GM08714 (cell line): ENCODE data around the gene MTREX.

Experiments used
- H3K4me3 ChIP-seq: fragments of 200-500 bp; sonication (Bioruptor generic); 2 replicates; pipeline ENCODE4 v1.5.1; 2014; ENCODE audit warnings: mild to moderate bottlenecking, low read length, inconsistent platforms
- ZNF274 ChIP-seq: IDR thresholded peaks from 2 replicates; pipeline ENCODE4 v1.6.1; 2012; ENCODE audit warnings: mild to moderate bottlenecking, low read depth, low read length

The MTREX gene

GRCh38 chr5:55385227-55385626 lies 77.4 kb downstream of the MTREX start:
- no peak overlapping the region for H3K4me3 ChIP-seq
- no peak for TF ChIP-seq ZNF274

DNA sequence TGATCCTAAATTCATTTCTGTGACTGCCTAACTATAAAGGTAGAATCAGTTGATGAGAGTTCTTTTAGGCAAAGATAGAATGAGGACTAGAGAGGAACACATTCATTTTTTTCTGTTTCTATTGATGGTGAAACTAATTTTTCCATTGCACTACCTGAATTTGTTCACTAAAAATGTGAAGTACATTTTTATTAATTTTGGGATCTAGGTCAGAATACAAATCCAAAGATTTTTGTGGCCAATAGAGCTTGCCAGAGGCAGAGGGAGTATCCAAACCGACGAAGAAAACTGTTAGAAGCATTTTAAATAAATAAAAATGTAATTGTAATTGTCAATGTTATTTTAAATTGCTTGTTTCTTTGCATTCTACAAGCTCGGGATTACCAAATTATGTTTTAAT lies 78.1 kb downstream of the MTREX start:
- no peak for TF ChIP-seq ZNF274
- no peak overlapping the region for H3K4me3 ChIP-seq

DNA sequence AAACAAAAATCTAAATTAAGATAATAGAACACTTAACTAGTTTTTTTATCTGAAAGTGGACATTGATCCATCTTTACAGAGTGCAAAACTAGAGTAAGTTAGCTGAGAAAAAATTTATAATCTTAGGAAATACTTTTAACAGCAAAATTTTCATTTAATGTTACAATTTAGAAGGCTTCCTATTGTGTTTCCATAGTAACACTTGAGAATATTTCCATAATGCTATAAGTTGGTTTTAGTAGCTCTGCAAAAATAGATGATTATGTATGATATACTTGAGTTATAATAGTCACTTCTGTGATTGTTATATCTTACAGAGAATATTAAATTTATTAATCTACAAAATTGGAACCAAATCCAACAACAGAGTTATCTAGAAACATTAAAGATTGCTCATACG lies 78.6 kb downstream of the MTREX start:
- TF ChIP-seq ZNF274: no peak
- H3K4me3 ChIP-seq: no peak overlapping the region

DNA sequence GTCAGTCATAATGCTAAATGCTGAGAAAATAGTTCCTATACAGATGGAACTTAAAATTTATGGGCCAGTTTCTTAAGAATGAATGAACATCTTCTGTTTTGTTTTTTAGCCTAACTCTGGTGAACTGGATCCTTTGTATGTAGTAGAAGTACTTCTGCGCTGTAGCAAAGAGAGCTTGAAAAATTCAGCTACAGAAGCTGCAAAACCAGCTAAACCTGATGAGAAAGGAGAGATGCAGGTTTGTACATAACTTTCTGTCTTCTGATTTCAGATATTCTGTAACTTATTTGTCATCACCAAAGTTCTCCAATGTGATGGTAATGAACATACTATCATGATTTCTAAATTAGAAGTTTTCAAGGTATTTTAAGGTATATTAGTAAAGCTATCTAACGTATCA lies 80.1 kb downstream of the MTREX start:
- H3K4me3 ChIP-seq: no peak overlapping the region
- TF ChIP-seq ZNF274: no peak

DNA sequence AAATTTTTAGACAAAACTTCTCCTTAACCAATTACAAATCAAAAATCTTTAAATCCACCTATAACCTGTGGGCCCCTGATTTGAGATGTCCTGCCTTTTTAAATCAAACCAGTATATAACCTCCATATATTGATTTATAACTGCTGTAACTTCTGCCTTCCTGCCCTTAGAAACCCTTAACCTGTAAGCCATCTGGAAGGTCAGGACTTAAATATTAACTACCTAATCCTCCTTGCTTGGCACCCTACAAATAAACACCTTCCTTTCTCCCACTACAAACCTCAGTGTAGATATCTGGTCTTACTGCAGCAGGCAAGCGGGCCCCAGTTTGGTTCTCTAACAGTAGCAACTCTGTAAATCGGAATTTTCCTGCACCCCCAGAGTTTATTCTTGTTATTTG lies 83.9 kb downstream of the MTREX start:
- no peak overlapping the region for H3K4me3 ChIP-seq
- no peak for TF ChIP-seq ZNF274

- TF ChIP-seq ZNF274: no peak
- no peak overlapping the region for H3K4me3 ChIP-seq
Observed at GRCh38 chr5:55392669-55393068, 84.9 kb downstream of the MTREX start.

DNA sequence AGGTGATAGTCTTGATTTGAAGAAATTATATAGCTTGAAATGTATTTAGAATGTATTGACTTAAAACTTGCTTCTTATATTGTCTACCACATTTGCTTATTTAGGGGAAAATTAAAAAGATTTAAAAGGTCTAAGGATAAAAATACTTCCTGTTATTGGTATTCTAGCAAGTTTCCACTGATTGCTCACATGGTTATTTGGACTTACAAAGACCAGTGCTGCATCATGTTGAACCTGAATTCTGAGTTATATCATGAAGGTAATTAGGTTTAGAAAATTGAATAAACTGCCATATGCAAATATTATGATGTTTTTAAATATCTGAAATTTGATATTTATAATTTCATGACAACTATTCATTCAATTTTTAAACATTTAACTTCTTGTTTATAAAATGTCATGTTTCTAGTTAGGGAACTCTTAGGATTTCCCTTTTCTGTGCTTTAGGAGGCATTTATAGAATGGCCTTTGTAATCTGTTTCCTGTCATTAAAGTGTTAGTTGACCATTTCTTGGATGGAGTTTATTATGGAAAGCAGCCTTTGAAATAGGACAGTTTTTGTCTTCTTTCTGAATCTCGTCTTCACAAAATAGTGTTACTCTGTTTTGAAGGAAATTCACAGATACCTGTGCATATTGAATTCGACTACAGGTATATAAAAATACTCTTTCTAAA lies 85.8 kb downstream of the MTREX start:
- TF ChIP-seq ZNF274: no peak
- H3K4me3 ChIP-seq: no peak overlapping the region

DNA sequence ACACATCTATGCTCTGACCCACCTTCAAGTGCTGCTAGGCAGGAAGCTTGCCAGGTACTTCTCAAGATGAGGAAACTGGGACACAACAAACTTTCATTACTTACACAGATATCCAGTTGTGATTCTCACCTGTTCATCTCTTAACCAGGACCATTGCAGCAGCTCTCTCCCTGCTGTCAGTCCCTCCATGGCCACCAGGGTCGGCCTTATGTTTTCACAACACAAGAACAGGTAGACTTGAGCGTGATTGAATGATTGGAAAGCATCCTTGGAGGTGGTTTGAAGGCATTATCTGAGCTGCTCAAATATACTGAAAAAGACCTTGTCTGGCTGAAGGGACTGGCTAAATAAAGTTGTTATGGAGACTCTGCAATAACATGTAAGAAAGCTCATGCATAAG lies 94.4 kb downstream of the MTREX start:
- no peak overlapping the region for H3K4me3 ChIP-seq
- no peak for TF ChIP-seq ZNF274

DNA sequence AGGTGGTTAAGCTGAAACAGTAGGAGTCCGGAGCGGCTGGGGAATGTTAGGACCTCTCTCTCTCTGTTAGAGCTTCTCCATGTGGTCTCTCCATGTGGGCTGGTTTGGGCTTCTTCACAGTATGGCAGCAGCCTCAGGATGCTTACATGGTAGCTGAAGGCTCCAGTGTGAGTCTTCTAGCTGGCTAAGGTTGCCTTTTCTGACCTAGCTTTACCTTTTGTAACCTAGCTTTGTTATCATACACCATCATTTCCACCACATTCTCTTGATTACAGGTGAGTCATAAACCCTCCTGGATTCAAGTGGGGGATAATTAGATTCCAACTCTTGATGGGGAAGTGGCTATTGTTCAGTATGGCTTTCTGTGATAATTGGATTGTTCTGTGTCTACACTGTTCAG lies 98.5 kb downstream of the MTREX start:
- no peak for TF ChIP-seq ZNF274
- H3K4me3 ChIP-seq: no peak overlapping the region

DNA sequence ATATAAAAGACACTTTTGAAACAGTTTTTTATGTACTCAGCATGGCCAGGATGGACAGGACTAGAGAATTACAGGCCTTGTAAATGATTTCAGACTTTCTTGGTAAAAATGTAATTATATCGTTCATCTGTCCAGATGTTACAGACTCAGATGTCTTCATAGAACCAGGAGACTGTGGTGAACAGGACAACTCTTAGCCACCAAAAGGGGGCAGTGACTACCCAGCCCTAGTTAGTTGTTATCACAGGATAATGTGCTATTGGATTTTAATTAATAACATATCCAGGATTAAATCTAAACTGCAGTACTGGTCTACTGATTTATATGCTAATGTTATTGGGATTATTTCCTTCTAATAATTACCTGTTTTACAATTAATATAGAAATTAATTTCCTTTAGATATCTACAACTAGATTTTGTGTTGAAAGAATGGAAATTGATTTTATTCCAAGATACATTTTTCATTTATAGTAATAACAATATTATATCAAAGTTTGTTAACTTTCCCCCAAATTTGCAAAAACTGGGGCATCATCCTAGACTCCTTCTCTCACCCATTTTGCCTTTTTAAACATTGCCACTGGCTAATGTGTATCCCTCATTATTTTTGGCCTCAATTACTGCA lies 99.4 kb downstream of the MTREX start:
- no peak overlapping the region for H3K4me3 ChIP-seq
- TF ChIP-seq ZNF274: no peak

GRCh38 chr5:55407984-55408383 lies 100.2 kb downstream of the MTREX start:
- no peak overlapping the region for H3K4me3 ChIP-seq
- no peak for TF ChIP-seq ZNF274

- H3K4me3 ChIP-seq: no peak overlapping the region
- no peak for TF ChIP-seq ZNF274
Observed at GRCh38 chr5:55409775-55410174, 102.0 kb downstream of the MTREX start.

DNA sequence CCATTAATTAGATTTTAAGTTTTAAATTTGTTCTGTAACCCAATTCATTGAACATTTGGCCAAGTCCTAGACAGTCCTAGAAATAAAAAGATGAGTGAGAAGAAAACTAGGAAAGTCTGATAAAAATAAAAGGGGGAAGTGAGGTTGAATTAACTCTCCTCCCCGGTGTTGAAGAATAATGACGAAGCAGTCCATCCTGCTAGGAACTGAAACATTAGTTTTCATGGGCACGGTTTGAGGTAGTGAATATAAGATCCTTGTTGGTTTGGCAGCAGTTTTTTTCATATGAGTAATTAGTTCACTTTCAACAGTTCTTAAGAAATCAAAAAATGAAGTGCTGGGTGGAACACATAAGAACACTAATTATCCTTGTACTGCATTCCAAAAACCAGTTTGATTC lies 103.1 kb downstream of the MTREX start:
- H3K4me3 ChIP-seq: no peak overlapping the region
- no peak for TF ChIP-seq ZNF274

DNA sequence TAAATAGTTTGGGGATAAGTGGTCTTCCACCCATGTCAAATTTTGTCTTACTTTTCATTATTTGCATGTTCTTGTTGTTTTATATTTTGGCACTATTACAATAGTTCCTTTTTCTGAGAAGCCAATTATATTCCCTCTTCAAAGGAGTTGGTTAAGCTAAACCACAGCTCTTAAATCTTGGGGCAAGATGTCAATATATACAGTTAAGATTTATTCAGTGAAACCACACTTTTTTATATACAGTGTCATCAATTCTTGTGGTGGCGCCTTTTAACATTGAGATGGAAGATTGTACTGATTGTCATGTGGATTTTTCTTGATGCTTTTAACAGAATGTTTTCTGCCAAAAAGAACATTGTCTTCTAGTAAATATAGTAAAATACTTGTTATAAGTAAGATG lies 104.1 kb downstream of the MTREX start:
- TF ChIP-seq ZNF274: no peak
- H3K4me3 ChIP-seq: no peak overlapping the region

- H3K4me3 ChIP-seq: no peak overlapping the region
- no peak for TF ChIP-seq ZNF274
Observed at GRCh38 chr5:55413644-55414043, 105.9 kb downstream of the MTREX start.

DNA sequence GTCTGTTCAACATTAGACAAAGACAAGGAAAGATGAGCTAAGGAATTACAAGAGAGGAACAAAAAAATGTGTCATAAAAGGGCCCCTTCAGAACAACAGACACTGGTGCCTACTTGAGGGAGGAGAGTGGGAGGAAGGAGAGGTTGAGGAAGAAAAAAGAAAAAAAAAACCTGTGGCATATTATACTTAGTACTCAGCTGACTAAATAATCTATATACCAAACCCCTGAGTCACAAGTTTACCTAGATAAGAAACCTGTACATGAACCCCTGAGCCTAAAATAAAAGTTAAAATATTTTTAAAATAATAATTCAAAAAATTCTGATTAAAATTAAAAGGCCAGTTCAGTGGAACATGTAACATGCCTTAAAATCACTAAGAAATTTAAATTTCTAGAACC lies 107.3 kb downstream of the MTREX start:
- H3K4me3 ChIP-seq: no peak overlapping the region
- no peak for TF ChIP-seq ZNF274
